Astrocyte (in vitro differentiated cells and primary cell): ENCODE data around the gene EVPLL. TPM values are rescaled to one million over a fixed set of nuclear protein-coding genes. Genes with fewer than 3 reads are reported as not detected.

Experiments
- microRNA-seq: library from miRNA; unstranded; fragments of <30 nt; microRNA quantifications from one replicate; pipeline ENCODE4 v1.2.0, GENCODE V29; 2020
- total RNA-seq: library from RNA; stranded (reverse); gene quantifications from 2 replicates; pipeline ENCODE4 v1.2.1, GENCODE V29; 2021

EVPLL gene
- total RNA-seq, 1 donor from 2014 or later: not detected

Small RNAs within 50 kb of the gene (microRNA-seq; reads per million reads assigned to microRNA genes)
- not detected for gene MIR6778

Other genes starting within 250 kb of the EVPLL start
- 92.6 and 104 TPM in 2 replicates for gene ALKBH5, start 193.9 kb upstream of the EVPLL start, total RNA-seq
- gene LLGL1, start 152.1 kb upstream of the EVPLL start, total RNA-seq: 43.5 and 44.6 TPM in 2 replicates
- gene FLII, start 119.0 kb upstream of the EVPLL start, total RNA-seq: 227 and 257 TPM in 2 replicates
- gene MIEF2, start 117.1 kb upstream of the EVPLL start, total RNA-seq: 11.6 and 14.1 TPM in 2 replicates
- gene TOP3A, start 62.8 kb upstream of the EVPLL start, total RNA-seq: 28.8 and 31.0 TPM in 2 replicates
- 20.3 and 20.4 TPM in 2 replicates for gene SMCR8, start 62.5 kb upstream of the EVPLL start, total RNA-seq
- gene SHMT1, start 14.2 kb upstream of the EVPLL start, total RNA-seq: 5.1 and 6.4 TPM in 2 replicates
- not detected in 2 replicates for gene LGALS9C, start 99.0 kb downstream of the EVPLL start, total RNA-seq